MM.1S (cell line): ENCODE results near the gene MAPK12.

Experiments
- DNase-seq: peaks from one replicate; pipeline ENCODE4 v3.0.0-alpha.2; 2015
- H2AFZ ChIP-seq: fragments of 300-600 bp; sonication (generic); 2 replicates; pipeline ENCODE4 v1.6.0; 2016; ENCODE audit warnings: antibody characterized with exemption, low read length
- H3F3A ChIP-seq: fragments of 300-600 bp; sonication (generic); 2 replicates; pipeline ENCODE4 v1.6.1; 2016; ENCODE audit warnings: mild to moderate bottlenecking, antibody characterized with exemption, low read length, moderate library complexity, mixed read lengths; ENCODE audit not compliant: insufficient read depth
- H3K27ac ChIP-seq: fragments of 300-600 bp; sonication (generic); 2 replicates; pipeline ENCODE4 v1.5.1; 2016; ENCODE audit warnings: mild to moderate bottlenecking, low read length
- H3K27me3 ChIP-seq: fragments of 300-600 bp; sonication (generic); replicated peaks from 2 replicates; pipeline ENCODE4 v1.6.0; 2016; ENCODE audit warnings: low read length; ENCODE audit not compliant: insufficient read depth
- H3K36me3 ChIP-seq: fragments of 300-600 bp; sonication (generic); replicated peaks from 2 replicates; pipeline ENCODE4 v1.6.1; 2016; ENCODE audit warnings: mild to moderate bottlenecking, low read length, mixed read lengths; ENCODE audit not compliant: insufficient read depth
- H3K4me1 ChIP-seq: fragments of 300-600 bp; sonication (generic); 2 replicates; pipeline ENCODE4 v1.6.1; 2016; ENCODE audit warnings: low read length, mixed read lengths
- H3K4me2 ChIP-seq: fragments of 300-600 bp; sonication (generic); 2 replicates; pipeline ENCODE4 v1.6.0; 2016; ENCODE audit warnings: low read depth, low read length
- H3K4me3 ChIP-seq: fragments of 300-600 bp; sonication (generic); 2 replicates; pipeline ENCODE4 v1.5.1; 2016; ENCODE audit warnings: low read length, mixed read lengths
- H3K79me2 ChIP-seq: fragments of 300-600 bp; sonication (generic); 2 replicates; pipeline ENCODE4 v1.6.1; 2016; ENCODE audit warnings: mixed run types, low read length, mixed read lengths
- H3K9ac ChIP-seq: fragments of 300-600 bp; sonication (generic); 2 replicates; pipeline ENCODE4 v1.6.1; 2016; ENCODE audit warnings: low read length, mixed read lengths
- H3K9me2 ChIP-seq: fragments of 300-600 bp; sonication (generic); replicated peaks from 2 replicates; pipeline ENCODE4 v1.6.1; 2016; ENCODE audit warnings: mild to moderate bottlenecking, low read length, mixed read lengths; ENCODE audit not compliant: insufficient read depth
- H3K9me3 ChIP-seq: fragments of 300-600 bp; sonication (generic); replicated peaks from 2 replicates; pipeline ENCODE4 v1.6.1; 2016; ENCODE audit warnings: mild to moderate bottlenecking, low read length, mixed read lengths; ENCODE audit not compliant: insufficient read depth
- H4K20me1 ChIP-seq: fragments of 300-600 bp; sonication (generic); 2 replicates; pipeline ENCODE4 v1.6.1; 2016; ENCODE audit warnings: mild to moderate bottlenecking, low read length, moderate library complexity, mixed read lengths; ENCODE audit not compliant: insufficient read depth
- CTCF ChIP-seq: fragments of 300-600 bp; sonication (generic); IDR thresholded peaks from 2 replicates; pipeline ENCODE4 v1.5.1; 2016; ENCODE audit warnings: antibody characterized with exemption, low read length, mixed read lengths
- EZH2 ChIP-seq: fragments of 300-600 bp; sonication (generic); optimal IDR thresholded peaks from 2 replicates; pipeline ENCODE3; 2017; ENCODE audit warnings: low read depth, mild to moderate bottlenecking, antibody characterized with exemption, low read length, mixed read lengths
- EZH2phosphoT487 ChIP-seq: fragments of 300-600 bp; sonication (generic); IDR thresholded peaks from 2 replicates; pipeline ENCODE4 v1.6.1; 2018; ENCODE audit warnings: antibody characterized with exemption, low read length

The MAPK12 gene

GRCh38 chr22:50258361-50259292 is 2.9 kb downstream of the MAPK12 start:
- H4K20me1 ChIP-seq: no peaks in the 10 kb centered on the region
- no peaks in the 10 kb centered on the region for H3K36me3 ChIP-seq
- no peak overlapping the region for H2AFZ ChIP-seq

GRCh38 chr22:50257451-50258360 is 3.8 kb downstream of the MAPK12 start:
- Histone ChIP-seq H3K27ac (no peak overlapping the region), H3K4me2 (no peak overlapping the region), H3K4me1 (peaks cover 8% of the 10 kb centered on the region), H3F3A (no peaks in the 10 kb centered on the region), H3K9me2 (no peaks in the 10 kb centered on the region), H3K9ac (no peak overlapping the region), H3K4me3 (no peak overlapping the region), H3K27me3 (no peaks in the 10 kb centered on the region), H4K20me1 (no peaks in the 10 kb centered on the region), H2AFZ (no peak overlapping the region), H3K36me3 (no peaks in the 10 kb centered on the region), H3K79me2 (peaks cover 16% of the 10 kb centered on the region), H3K9me3 (no peaks in the 10 kb centered on the region)
- TF ChIP-seq EZH2: no peak
- TF ChIP-seq EZH2phosphoT487: no peak
- TF ChIP-seq CTCF: no peak
- no peak for DNase-seq

More at GRCh38 chr22:50258361-50259292, 2.9 kb downstream of the MAPK12 start:
- no peak overlapping the region for H3K4me2 ChIP-seq
- no peak for DNase-seq
- peaks cover 8% of the 10 kb centered on the region for H3K4me1 ChIP-seq
- peaks cover 16% of the 10 kb centered on the region for H3K79me2 ChIP-seq
- no peak overlapping the region for H3K4me3 ChIP-seq
- TF ChIP-seq EZH2 (no peak), EZH2phosphoT487 (no peak), CTCF (no peak)
- no peak overlapping the region for H3K9ac ChIP-seq
- no peaks in the 10 kb centered on the region for H3K9me2 ChIP-seq
- no peaks in the 10 kb centered on the region for H3F3A ChIP-seq
- H3K27me3 ChIP-seq: no peaks in the 10 kb centered on the region
- H3K9me3 ChIP-seq: no peaks in the 10 kb centered on the region
- H3K27ac ChIP-seq: no peak overlapping the region

- Histone ChIP-seq H2AFZ (no peak overlapping the region), H3K79me2 (peaks cover 16% of the 10 kb centered on the region), H3K4me3 (no peak overlapping the region), H3K9me2 (no peaks in the 10 kb centered on the region), H4K20me1 (no peaks in the 10 kb centered on the region), H3K36me3 (no peaks in the 10 kb centered on the region), H3K27ac (no peak overlapping the region), H3K9me3 (no peaks in the 10 kb centered on the region), H3F3A (peaks cover 3% of the 10 kb centered on the region; the same call in 1 of the 2 replicates), H3K4me2 (no peak overlapping the region), H3K4me1 (peaks cover 1% of the 10 kb centered on the region), H3K9ac (no peak overlapping the region), H3K27me3 (no peaks in the 10 kb centered on the region)
- TF ChIP-seq CTCF (no peak), EZH2phosphoT487 (no peak), EZH2 (no peak)
- no peak for DNase-seq
These were observed 4.4 kb downstream of the MAPK12 start for GRCh38 chr22:50257041-50257440.
